ENCODE data around the gene SORCS2.

The SORCS2 gene

GRCh38 chr4:7336067-7336569, 143.8 kb downstream of the SORCS2 start:
- no peak for DNase-seq (ENCODE audit: low read depth)
- no peak overlapping the region for H3K4me3 ChIP-seq (ENCODE audit: low read depth, low read length)
- no peak for TF ChIP-seq POLR2A (IDR thresholded peaks at IDR 0.05; ENCODE audit: extremely low read depth, insufficient read length)
- no peak for TF ChIP-seq MAX (IDR thresholded peaks at IDR 0.05; ENCODE audit: low read depth, low read length)
- no peak for TF ChIP-seq MYC (IDR thresholded peaks at IDR 0.05; ENCODE audit: low read depth, low read length)
- no peak for TF ChIP-seq CTCF (IDR thresholded peaks at IDR 0.05; ENCODE audit: low read depth, low read length)

GRCh38 chr4:7336732-7337131, 144.4 kb downstream of the SORCS2 start:
- TF ChIP-seq MYC (IDR thresholded peaks at IDR 0.05; ENCODE audit: low read depth, low read length): no peak
- no peak overlapping the region for H3K4me3 ChIP-seq (ENCODE audit: low read depth, low read length)
- DNase-seq (ENCODE audit: low read depth): no peak

- DNase-seq (ENCODE audit: low read depth): no peak
- H3K4me3 ChIP-seq (ENCODE audit: low read depth, low read length): no peak overlapping the region
- TF ChIP-seq MAX (IDR thresholded peaks at IDR 0.05; ENCODE audit: low read depth, low read length): no peak
- no peak for TF ChIP-seq MYC (IDR thresholded peaks at IDR 0.05; ENCODE audit: low read depth, low read length)
- TF ChIP-seq CTCF (IDR thresholded peaks at IDR 0.05; ENCODE audit: low read depth, low read length): no peak
- TF ChIP-seq POLR2A (IDR thresholded peaks at IDR 0.05; ENCODE audit: extremely low read depth, insufficient read length): no peak
Observed at GRCh38 chr4:7337196-7338058, 145.1 kb downstream of the SORCS2 start.

- no peak for DNase-seq (ENCODE audit: low read depth)
- no peak for TF ChIP-seq CTCF (IDR thresholded peaks at IDR 0.05; ENCODE audit: low read depth, low read length)
- TF ChIP-seq MYC (IDR thresholded peaks at IDR 0.05; ENCODE audit: low read depth, low read length): no peak
- no peak for TF ChIP-seq POLR2A (IDR thresholded peaks at IDR 0.05; ENCODE audit: extremely low read depth, insufficient read length)
- TF ChIP-seq MAX (IDR thresholded peaks at IDR 0.05; ENCODE audit: low read depth, low read length): no peak
- no peak overlapping the region for H3K4me3 ChIP-seq (ENCODE audit: low read depth, low read length)
Observed at GRCh38 chr4:7338059-7338452, 145.7 kb downstream of the SORCS2 start.

GRCh38 chr4:7338876-7339623, 146.7 kb downstream of the SORCS2 start:
- TF ChIP-seq MYC (IDR thresholded peaks at IDR 0.05; ENCODE audit: low read depth, low read length) (no peak), POLR2A (IDR thresholded peaks at IDR 0.05; ENCODE audit: extremely low read depth, insufficient read length) (no peak), CTCF (IDR thresholded peaks at IDR 0.05; ENCODE audit: low read depth, low read length) (no peak)
- H3K4me3 ChIP-seq (ENCODE audit: low read depth, low read length): no peak overlapping the region
- no peak for DNase-seq (ENCODE audit: low read depth)

GRCh38 chr4:7339751-7340552, 147.6 kb downstream of the SORCS2 start:
- TF ChIP-seq CTCF (IDR thresholded peaks at IDR 0.05; ENCODE audit: low read depth, low read length) (no peak), MYC (IDR thresholded peaks at IDR 0.05; ENCODE audit: low read depth, low read length) (no peak), POLR2A (IDR thresholded peaks at IDR 0.05; ENCODE audit: extremely low read depth, insufficient read length) (no peak), MAX (IDR thresholded peaks at IDR 0.05; ENCODE audit: low read depth, low read length) (no peak)
- DNase-seq (ENCODE audit: low read depth): no peak
- no peak overlapping the region for H3K4me3 ChIP-seq (ENCODE audit: low read depth, low read length)
